ENCODE results near the gene TMC8.

Gene TMC8

DNA sequence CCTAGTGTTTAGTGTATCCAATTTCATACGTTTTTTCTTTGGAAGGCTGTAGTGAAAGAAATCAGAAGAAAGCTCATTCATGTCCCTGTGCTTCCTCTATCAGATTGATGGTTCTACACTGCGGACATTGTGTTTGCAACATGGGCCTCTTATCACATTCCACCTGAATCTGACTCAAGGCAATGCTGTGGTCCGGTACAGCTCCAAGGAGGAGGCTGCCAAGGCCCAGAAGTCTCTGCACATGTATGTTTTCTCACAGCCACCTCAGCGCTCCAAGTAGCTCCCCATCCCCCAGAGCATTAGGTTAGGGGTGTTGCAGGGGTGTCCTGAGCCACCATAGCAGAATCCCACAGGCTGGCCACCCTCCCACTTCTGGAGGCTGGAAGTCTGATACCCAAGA is 27.3 kb upstream of the TMC8 start:
- no peak overlapping the region for H2AFZ ChIP-seq (ENCODE audit: low read length)
- no peaks in the 10 kb centered on the region for H3K27me3 ChIP-seq (ENCODE audit: insufficient read depth, low read length, poor library complexity, severe bottlenecking)
- no peaks in the 10 kb centered on the region for H3K79me2 ChIP-seq (ENCODE audit: insufficient read depth, low read length)
- H3K9ac ChIP-seq (ENCODE audit: low read depth, low read length, poor library complexity, severe bottlenecking), result no peak overlapping the region
- H3K4me3 ChIP-seq (ENCODE audit: low read length, poor library complexity, severe bottlenecking), result no peak overlapping the region
- H3F3A ChIP-seq (ENCODE audit: low read depth), result 0 out of 2 replicates have a peak, but pooled peaks cover 7% of the 10 kb centered on the region
- H4K20me1 ChIP-seq (ENCODE audit: insufficient read depth, low read length, poor library complexity, severe bottlenecking), result no peaks in the 10 kb centered on the region
- TF ChIP-seq, protein P1, sequence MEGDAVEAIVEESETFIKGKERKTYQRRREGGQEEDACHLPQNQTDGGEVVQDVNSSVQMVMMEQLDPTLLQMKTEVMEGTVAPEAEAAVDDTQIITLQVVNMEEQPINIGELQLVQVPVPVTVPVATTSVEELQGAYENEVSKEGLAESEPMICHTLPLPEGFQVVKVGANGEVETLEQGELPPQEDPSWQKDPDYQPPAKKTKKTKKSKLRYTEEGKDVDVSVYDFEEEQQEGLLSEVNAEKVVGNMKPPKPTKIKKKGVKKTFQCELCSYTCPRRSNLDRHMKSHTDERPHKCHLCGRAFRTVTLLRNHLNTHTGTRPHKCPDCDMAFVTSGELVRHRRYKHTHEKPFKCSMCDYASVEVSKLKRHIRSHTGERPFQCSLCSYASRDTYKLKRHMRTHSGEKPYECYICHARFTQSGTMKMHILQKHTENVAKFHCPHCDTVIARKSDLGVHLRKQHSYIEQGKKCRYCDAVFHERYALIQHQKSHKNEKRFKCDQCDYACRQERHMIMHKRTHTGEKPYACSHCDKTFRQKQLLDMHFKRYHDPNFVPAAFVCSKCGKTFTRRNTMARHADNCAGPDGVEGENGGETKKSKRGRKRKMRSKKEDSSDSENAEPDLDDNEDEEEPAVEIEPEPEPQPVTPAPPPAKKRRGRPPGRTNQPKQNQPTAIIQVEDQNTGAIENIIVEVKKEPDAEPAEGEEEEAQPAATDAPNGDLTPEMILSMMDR (conservative IDR thresholded peaks at IDR 0.05; ENCODE audit: low read length), result no peak
- TF ChIP-seq EZH2phosphoT487 (IDR thresholded peaks at IDR 0.05; ENCODE audit: borderline replicate concordance), result no peak
- no peaks in the 10 kb centered on the region for H3K9me3 ChIP-seq (ENCODE audit: insufficient read depth, low read depth, low read length)
- peaks cover 71% of the 10 kb centered on the region; the same call in 1 of the 2 replicates for H3K36me3 ChIP-seq (ENCODE audit: insufficient read depth, low read length)
- no peaks in the 10 kb centered on the region for H3K9me2 ChIP-seq (replicated peaks; ENCODE audit: low read depth, low read length)
- H3K4me2 ChIP-seq (ENCODE audit: low read depth, low read length, poor library complexity, severe bottlenecking), result no peak overlapping the region
- H3K4me1 ChIP-seq (ENCODE audit: insufficient read depth, low read length, poor library complexity, severe bottlenecking), result no peaks in the 10 kb centered on the region

DNA sequence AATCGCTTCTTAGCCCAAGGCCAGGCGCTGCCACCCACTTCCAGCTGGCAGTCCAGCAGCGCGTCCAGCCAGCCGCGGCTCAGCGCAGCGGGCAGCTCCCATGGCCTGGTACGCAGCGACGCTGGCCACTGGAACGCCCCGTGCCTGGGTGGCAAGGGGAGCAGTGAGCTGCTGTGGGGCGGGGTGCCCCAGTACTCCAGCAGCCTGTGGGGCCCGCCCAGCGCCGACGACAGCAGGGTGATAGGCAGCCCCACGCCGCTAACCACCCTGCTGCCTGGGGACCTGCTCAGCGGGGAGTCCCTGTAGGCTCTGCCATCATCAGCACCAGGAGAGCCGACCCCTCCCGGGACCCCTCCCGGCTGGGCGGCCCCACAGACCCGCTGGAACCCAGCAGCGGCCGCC is 26.0 kb upstream of the TMC8 start:
- Histone ChIP-seq H3K9ac (ENCODE audit: low read depth, low read length, poor library complexity, severe bottlenecking) (no peak overlapping the region), H3K4me2 (ENCODE audit: low read depth, low read length, poor library complexity, severe bottlenecking) (no peak overlapping the region), H3K4me1 (ENCODE audit: insufficient read depth, low read length, poor library complexity, severe bottlenecking) (no peaks in the 10 kb centered on the region), H4K20me1 (ENCODE audit: insufficient read depth, low read length, poor library complexity, severe bottlenecking) (no peaks in the 10 kb centered on the region), H3K27me3 (ENCODE audit: insufficient read depth, low read length, poor library complexity, severe bottlenecking) (no peaks in the 10 kb centered on the region), H3F3A (ENCODE audit: low read depth) (0 out of 2 replicates have a peak, but pooled peaks cover 7% of the 10 kb centered on the region), H3K9me3 (ENCODE audit: insufficient read depth, low read depth, low read length) (no peaks in the 10 kb centered on the region), H3K9me2 (replicated peaks; ENCODE audit: low read depth, low read length) (no peaks in the 10 kb centered on the region), H3K79me2 (ENCODE audit: insufficient read depth, low read length) (no peaks in the 10 kb centered on the region), H3K4me3 (ENCODE audit: low read length, poor library complexity, severe bottlenecking) (no peak overlapping the region), H3K36me3 (ENCODE audit: insufficient read depth, low read length) (peaks cover 63% of the 10 kb centered on the region; the same call in 1 of the 2 replicates), H2AFZ (ENCODE audit: low read length) (no peak overlapping the region)
- TF ChIP-seq, protein P1 (conservative IDR thresholded peaks at IDR 0.05; ENCODE audit: low read length), result no peak
- TF ChIP-seq EZH2phosphoT487 (IDR thresholded peaks at IDR 0.05; ENCODE audit: borderline replicate concordance), result no peak

DNA sequence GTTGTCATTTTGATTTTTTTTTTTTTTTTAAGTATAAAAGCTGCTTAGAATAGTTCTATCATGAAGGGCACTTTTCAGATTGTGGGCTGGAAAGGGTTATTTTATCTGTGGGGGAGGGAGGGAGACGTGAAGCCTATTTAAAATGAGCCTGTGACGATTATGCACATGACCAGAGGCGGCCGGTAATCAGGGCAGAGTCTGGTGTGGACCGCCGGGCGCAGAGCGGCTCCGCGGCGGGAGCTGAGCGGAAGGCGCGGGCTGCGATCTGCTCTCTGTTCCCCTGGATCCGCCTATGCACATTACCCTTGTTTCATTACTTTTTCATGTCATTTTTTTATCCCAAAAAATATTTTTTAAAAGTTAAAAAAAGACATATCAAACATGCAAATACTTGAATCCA is 25.5 kb upstream of the TMC8 start:
- Histone ChIP-seq H3K4me2 (ENCODE audit: low read depth, low read length, poor library complexity, severe bottlenecking) (no peak overlapping the region), H3K36me3 (ENCODE audit: insufficient read depth, low read length) (peaks cover 58% of the 10 kb centered on the region; the same call in 1 of the 2 replicates), H3K9me2 (replicated peaks; ENCODE audit: low read depth, low read length) (no peaks in the 10 kb centered on the region), H3K4me1 (ENCODE audit: insufficient read depth, low read length, poor library complexity, severe bottlenecking) (no peaks in the 10 kb centered on the region), H3F3A (ENCODE audit: low read depth) (0 out of 2 replicates have a peak, but pooled peaks cover 7% of the 10 kb centered on the region), H3K27me3 (ENCODE audit: insufficient read depth, low read length, poor library complexity, severe bottlenecking) (no peaks in the 10 kb centered on the region), H2AFZ (ENCODE audit: low read length) (no peak overlapping the region), H3K9me3 (ENCODE audit: insufficient read depth, low read depth, low read length) (no peaks in the 10 kb centered on the region), H3K9ac (ENCODE audit: low read depth, low read length, poor library complexity, severe bottlenecking) (no peak overlapping the region), H3K79me2 (ENCODE audit: insufficient read depth, low read length) (no peaks in the 10 kb centered on the region), H3K4me3 (ENCODE audit: low read length, poor library complexity, severe bottlenecking) (no peak overlapping the region), H4K20me1 (ENCODE audit: insufficient read depth, low read length, poor library complexity, severe bottlenecking) (no peaks in the 10 kb centered on the region)
- TF ChIP-seq EZH2phosphoT487 (IDR thresholded peaks at IDR 0.05; ENCODE audit: borderline replicate concordance), result no peak
- TF ChIP-seq, protein P1 (conservative IDR thresholded peaks at IDR 0.05; ENCODE audit: low read length), result no peak

All from Loucy (cell line).